ENCODE data around the gene ZC3H7A. TPM values are rescaled to one million over a fixed set of nuclear protein-coding genes. Genes with fewer than 3 reads are reported as not detected.

Gene ZC3H7A
- total RNA-seq, 1 experiment from 2014 or later: 65.0 TPM

DNA sequence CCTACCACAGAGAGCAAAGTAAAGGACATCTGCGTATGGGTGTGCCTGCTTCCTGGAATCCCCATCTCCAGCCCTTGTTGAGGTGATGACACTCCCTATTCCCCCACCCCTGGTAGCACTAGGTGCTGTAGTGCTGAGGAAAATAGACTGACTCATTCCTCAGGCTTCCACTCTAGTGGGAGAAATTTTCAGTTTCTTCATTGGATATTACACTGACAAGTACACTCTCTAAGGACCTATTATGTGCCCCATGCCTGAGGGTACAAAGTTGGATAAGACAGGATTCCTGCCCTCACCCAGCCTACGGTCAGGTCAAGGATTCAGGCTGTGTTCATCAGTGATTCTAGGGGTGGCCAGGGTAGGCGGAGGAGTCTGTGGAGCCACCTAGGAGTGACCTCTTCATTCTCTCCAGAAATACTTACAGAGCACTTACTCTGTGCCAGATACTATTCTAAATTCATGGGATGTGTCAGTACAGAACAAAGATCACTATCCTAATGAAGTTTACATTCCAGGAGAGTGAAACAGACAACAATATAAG is 4.5 kb upstream of the ZC3H7A start:
- intact Hi-C loops (cut with micrococcal nuclease; ENCODE audit: unreplicated experiment): no loop called here
- Histone ChIP-seq H3K4me1 (ENCODE audit: insufficient read depth, low read length, poor library complexity, severe bottlenecking) (peaks cover 9% of the 10 kb centered on the region), H3K9me3 (ENCODE audit: low read depth, low read length, poor library complexity, severe bottlenecking) (no peaks in the 10 kb centered on the region), H3K36me3 (ENCODE audit: insufficient read depth, low read length, poor library complexity, severe bottlenecking) (no peaks in the 10 kb centered on the region), H3K4me3 (ENCODE audit: low read depth, low read length, poor library complexity, severe bottlenecking) (no peak overlapping the region), H3K27me3 (replicated peaks; ENCODE audit: insufficient read depth, low read depth, low read length, poor library complexity) (no peaks in the 10 kb centered on the region), H3K27ac (ENCODE audit: low read depth, low read length, poor library complexity, severe bottlenecking) (no peak overlapping the region)
- no peak for DNase-seq (ENCODE audit: low spot score)
- no TSS peak for BruUV-seq (replicated peaks)
- TF ChIP-seq, protein P1, sequence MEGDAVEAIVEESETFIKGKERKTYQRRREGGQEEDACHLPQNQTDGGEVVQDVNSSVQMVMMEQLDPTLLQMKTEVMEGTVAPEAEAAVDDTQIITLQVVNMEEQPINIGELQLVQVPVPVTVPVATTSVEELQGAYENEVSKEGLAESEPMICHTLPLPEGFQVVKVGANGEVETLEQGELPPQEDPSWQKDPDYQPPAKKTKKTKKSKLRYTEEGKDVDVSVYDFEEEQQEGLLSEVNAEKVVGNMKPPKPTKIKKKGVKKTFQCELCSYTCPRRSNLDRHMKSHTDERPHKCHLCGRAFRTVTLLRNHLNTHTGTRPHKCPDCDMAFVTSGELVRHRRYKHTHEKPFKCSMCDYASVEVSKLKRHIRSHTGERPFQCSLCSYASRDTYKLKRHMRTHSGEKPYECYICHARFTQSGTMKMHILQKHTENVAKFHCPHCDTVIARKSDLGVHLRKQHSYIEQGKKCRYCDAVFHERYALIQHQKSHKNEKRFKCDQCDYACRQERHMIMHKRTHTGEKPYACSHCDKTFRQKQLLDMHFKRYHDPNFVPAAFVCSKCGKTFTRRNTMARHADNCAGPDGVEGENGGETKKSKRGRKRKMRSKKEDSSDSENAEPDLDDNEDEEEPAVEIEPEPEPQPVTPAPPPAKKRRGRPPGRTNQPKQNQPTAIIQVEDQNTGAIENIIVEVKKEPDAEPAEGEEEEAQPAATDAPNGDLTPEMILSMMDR (conservative IDR thresholded peaks at IDR 0.05; ENCODE audit: low read depth, low read length): no peak
- TF ChIP-seq EZH2 (IDR thresholded peaks at IDR 0.05; ENCODE audit: borderline replicate concordance, low read depth, low read length, poor library complexity, severe bottlenecking): no peak
- POLR2A ChIA-PET (ENCODE audit: low non-redundant PET): no interaction called here
- CTCF ChIA-PET: no interaction called here

DNA sequence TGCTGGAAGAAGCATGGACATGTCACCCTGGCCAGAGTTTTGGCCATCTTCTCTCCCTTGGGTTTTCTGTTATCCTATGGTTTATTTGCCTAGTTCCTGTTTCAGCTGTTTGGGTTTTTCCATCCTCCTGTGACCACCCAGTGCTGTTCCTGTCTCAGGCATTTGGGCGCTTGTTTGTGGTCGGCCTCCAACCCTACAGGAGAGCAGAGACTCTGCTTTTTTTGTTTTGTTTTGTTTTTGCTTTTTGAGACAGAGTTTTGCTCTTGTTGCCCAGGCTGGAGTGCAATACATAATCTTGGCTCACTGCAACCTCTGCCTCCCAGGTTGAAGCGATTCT is 3.3 kb upstream of the ZC3H7A start:
- POLR2A ChIA-PET (ENCODE audit: low non-redundant PET): no interaction called here
- Histone ChIP-seq H3K27ac (ENCODE audit: low read depth, low read length, poor library complexity, severe bottlenecking) (no peak overlapping the region), H3K4me3 (ENCODE audit: low read depth, low read length, poor library complexity, severe bottlenecking) (no peak overlapping the region), H3K27me3 (replicated peaks; ENCODE audit: insufficient read depth, low read depth, low read length, poor library complexity) (no peaks in the 10 kb centered on the region), H3K4me1 (ENCODE audit: insufficient read depth, low read length, poor library complexity, severe bottlenecking) (peaks cover 9% of the 10 kb centered on the region), H3K36me3 (ENCODE audit: insufficient read depth, low read length, poor library complexity, severe bottlenecking) (no peaks in the 10 kb centered on the region), H3K9me3 (ENCODE audit: low read depth, low read length, poor library complexity, severe bottlenecking) (no peaks in the 10 kb centered on the region)
- intact Hi-C loops (cut with micrococcal nuclease; ENCODE audit: unreplicated experiment): no loop called here
- CTCF ChIA-PET: no interaction called here
- TF ChIP-seq, protein P1 (conservative IDR thresholded peaks at IDR 0.05; ENCODE audit: low read depth, low read length): no peak
- no peak for TF ChIP-seq EZH2 (IDR thresholded peaks at IDR 0.05; ENCODE audit: borderline replicate concordance, low read depth, low read length, poor library complexity, severe bottlenecking)
- no peak for DNase-seq (ENCODE audit: low spot score)
- BruUV-seq (replicated peaks): no TSS peak

DNA sequence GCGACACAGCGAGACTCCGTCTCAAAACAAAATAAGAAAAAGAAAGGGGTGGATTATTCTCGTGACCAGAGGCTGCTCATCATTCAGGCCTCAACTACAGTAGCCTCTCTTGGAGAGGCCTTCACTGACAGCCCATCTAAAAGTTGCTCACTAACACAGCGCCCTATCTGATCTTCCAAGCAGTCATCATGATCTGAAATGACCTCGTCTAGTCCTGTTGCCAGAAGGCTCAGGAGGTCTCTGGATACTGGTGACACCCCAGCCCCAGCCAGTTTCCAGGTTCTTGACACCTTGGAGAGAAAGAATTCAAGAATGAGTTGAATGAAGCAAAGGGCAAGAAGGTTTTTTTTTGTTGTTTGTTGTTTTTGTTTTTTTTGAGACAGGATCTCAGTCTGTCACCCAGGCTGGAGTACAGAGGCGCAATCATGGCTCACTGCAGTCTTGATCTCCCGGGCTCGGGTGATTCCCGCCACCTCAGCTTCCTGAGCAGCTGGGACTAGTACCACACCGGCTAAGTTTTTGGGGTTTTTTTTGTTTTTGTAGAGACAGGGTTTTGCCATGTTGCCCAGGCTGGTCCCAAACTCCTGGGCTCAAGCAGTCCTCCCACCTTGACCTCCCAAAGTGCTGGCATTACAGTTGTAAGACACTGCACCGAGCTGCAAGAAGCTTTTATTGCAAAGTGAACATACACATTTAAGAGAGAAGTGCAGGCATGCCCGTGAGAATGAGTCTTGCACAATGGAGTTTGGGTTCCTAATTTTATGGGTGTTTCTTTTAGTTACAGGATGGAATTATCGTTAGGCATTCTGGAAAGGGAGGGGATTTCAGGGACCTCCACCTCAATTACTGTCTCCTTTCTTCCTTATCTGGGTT is 2.7 kb upstream of the ZC3H7A start:
- Histone ChIP-seq H3K4me3 (ENCODE audit: low read depth, low read length, poor library complexity, severe bottlenecking) (no peak overlapping the region), H3K36me3 (ENCODE audit: insufficient read depth, low read length, poor library complexity, severe bottlenecking) (peaks cover 3% of the 10 kb centered on the region), H3K27ac (ENCODE audit: low read depth, low read length, poor library complexity, severe bottlenecking) (no peak overlapping the region), H3K4me1 (ENCODE audit: insufficient read depth, low read length, poor library complexity, severe bottlenecking) (peaks cover 9% of the 10 kb centered on the region), H3K9me3 (ENCODE audit: low read depth, low read length, poor library complexity, severe bottlenecking) (no peaks in the 10 kb centered on the region), H3K27me3 (replicated peaks; ENCODE audit: insufficient read depth, low read depth, low read length, poor library complexity) (no peaks in the 10 kb centered on the region)
- TF ChIP-seq EZH2 (IDR thresholded peaks at IDR 0.05; ENCODE audit: borderline replicate concordance, low read depth, low read length, poor library complexity, severe bottlenecking): no peak
- TF ChIP-seq, protein P1 (conservative IDR thresholded peaks at IDR 0.05; ENCODE audit: low read depth, low read length): no peak
- ChIA-PET CTCF (no interaction called here), POLR2A (ENCODE audit: low non-redundant PET) (no interaction called here)
- intact Hi-C loops (cut with micrococcal nuclease; ENCODE audit: unreplicated experiment): loop anchor here (5.0 to 10.0 kb wide), 2 partner anchors 48 to 265 kb away; no protein-coding TSS in a partner anchor
- BruUV-seq (replicated peaks): no TSS peak
- DNase-seq (ENCODE audit: low spot score): no peak
